ENCODE measurements around the gene MIPOL1.

MIPOL1 gene

DNA sequence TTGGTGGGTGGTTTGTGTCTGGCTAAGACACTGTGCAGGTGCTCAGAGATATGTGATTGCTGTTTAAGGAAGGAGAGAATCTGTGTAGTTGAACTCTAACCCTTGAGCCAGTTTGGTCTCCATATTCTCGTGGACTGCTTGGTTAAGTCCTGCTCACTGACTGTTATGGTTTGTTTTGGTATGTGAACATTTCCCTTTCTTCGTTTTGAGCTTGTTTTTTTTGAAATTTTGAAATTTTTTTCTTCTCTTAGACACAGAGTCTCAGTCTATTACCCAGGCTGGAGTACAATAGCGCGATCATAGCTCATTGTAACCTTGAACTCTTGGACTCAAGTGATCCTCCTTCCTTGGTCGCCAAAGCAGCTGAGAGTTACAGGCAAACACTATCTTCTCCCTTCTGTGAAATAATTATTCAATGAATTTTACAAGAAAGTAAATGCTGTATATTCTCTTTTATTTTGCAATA is 40.0 kb downstream of the MIPOL1 start:
- Mint-ChIP-seq H3K4me1 (no peaks in the 10 kb centered on the region), H3K36me3 (ENCODE audit: low read depth) (no peaks in the 10 kb centered on the region), H3K27me3 (ENCODE audit: low read depth) (no peaks in the 10 kb centered on the region), H3K9me3 (no peaks in the 10 kb centered on the region), H3K4me3 (no peak overlapping the region), H3K27ac (no peak overlapping the region)
- TF ChIP-seq, protein P1, sequence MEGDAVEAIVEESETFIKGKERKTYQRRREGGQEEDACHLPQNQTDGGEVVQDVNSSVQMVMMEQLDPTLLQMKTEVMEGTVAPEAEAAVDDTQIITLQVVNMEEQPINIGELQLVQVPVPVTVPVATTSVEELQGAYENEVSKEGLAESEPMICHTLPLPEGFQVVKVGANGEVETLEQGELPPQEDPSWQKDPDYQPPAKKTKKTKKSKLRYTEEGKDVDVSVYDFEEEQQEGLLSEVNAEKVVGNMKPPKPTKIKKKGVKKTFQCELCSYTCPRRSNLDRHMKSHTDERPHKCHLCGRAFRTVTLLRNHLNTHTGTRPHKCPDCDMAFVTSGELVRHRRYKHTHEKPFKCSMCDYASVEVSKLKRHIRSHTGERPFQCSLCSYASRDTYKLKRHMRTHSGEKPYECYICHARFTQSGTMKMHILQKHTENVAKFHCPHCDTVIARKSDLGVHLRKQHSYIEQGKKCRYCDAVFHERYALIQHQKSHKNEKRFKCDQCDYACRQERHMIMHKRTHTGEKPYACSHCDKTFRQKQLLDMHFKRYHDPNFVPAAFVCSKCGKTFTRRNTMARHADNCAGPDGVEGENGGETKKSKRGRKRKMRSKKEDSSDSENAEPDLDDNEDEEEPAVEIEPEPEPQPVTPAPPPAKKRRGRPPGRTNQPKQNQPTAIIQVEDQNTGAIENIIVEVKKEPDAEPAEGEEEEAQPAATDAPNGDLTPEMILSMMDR (IDR thresholded peaks at IDR 0.05; ENCODE audit: unreplicated experiment in 3 of 3): no peak

DNA sequence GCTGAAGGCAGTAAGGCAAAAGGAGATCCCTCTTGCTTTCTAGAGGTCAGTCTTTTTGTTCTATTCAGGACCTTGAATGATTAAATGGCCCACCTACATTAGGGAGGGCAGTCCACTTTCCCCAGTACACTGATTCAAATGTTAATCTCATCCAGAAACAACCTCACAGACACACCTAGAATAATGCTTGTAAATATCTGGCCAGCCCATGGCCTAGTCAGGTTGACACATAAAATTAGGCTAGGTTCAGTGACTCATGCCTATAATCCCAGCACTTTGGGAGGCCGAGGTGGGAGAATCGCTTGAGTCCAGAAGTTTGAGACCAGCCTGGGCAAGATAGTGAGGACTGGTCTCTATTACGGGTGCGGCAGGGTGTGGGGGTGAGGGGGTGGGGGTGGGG is 43.5 kb downstream of the MIPOL1 start:
- TF ChIP-seq, protein P1 (IDR thresholded peaks at IDR 0.05; ENCODE audit: unreplicated experiment in 3 of 3): no peak
- Mint-ChIP-seq H3K9me3 (no peaks in the 10 kb centered on the region), H3K27me3 (ENCODE audit: low read depth) (no peaks in the 10 kb centered on the region), H3K4me3 (no peak overlapping the region), H3K36me3 (ENCODE audit: low read depth) (no peaks in the 10 kb centered on the region), H3K27ac (no peak overlapping the region), H3K4me1 (no peaks in the 10 kb centered on the region)

DNA sequence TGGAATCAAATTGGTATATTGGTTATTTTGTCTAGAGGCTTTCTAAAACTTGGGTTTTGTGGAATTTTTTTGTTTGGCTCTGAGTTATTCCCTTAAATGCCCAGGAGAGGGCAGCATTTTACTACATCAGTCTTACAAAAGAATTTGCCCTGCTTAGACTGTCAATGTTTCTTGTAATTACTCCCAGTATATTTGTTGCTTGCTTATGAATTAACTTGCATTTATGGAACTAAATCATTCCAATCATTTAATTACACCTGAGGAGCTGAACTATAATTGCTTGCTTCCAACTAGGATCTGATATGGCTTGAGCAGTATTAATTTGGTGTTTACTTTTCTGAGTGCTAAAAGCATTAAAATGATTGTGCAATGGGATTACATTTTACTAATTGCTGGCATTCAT is 48.7 kb downstream of the MIPOL1 start:
- Mint-ChIP-seq H3K27ac (no peak overlapping the region), H3K4me3 (no peak overlapping the region), H3K27me3 (ENCODE audit: low read depth) (no peaks in the 10 kb centered on the region), H3K4me1 (no peaks in the 10 kb centered on the region), H3K36me3 (ENCODE audit: low read depth) (no peaks in the 10 kb centered on the region), H3K9me3 (no peaks in the 10 kb centered on the region)
- TF ChIP-seq, protein P1 (IDR thresholded peaks at IDR 0.05; ENCODE audit: unreplicated experiment in 3 of 3): peak; percentile 79 to 85 (median 82)

DNA sequence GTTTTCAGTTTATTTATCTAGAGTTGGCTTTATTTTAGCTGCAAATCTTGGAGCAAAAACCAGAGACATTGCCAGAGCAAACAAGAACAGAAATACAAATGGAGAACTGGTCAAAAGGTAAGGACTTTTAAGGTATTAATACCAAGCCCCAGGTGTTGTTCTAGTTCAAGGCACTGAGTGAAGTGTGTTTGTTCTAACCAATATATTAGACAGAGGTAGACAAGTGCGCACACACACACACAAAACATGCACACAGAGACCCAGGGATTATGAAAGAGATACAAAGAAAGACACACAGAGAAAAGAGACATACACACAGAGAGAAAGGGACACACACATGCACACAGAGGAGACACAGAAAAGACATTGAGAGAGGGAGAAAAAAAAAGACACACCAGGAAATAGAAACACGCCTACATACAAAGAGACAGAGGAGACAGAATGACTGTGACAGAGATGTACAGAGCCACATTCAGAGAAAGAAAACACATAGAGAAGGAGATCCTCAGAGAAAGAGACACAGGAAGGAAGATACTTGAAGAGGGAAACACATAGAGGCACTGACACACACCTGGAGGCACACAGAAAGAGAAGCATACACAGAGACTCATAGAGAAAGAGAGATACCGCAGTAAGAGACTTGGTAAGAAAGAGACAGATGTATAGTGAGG is 50.2 kb downstream of the MIPOL1 start:
- TF ChIP-seq, protein P1 (IDR thresholded peaks at IDR 0.05; ENCODE audit: unreplicated experiment in 3 of 3): no peak
- H3K4me3 Mint-ChIP-seq: no peak overlapping the region
- H3K36me3 Mint-ChIP-seq (ENCODE audit: low read depth): no peaks in the 10 kb centered on the region
- no peaks in the 10 kb centered on the region for H3K9me3 Mint-ChIP-seq
- no peaks in the 10 kb centered on the region for H3K27me3 Mint-ChIP-seq (ENCODE audit: low read depth)
- no peak overlapping the region for H3K27ac Mint-ChIP-seq
- no peaks in the 10 kb centered on the region for H3K4me1 Mint-ChIP-seq

DNA sequence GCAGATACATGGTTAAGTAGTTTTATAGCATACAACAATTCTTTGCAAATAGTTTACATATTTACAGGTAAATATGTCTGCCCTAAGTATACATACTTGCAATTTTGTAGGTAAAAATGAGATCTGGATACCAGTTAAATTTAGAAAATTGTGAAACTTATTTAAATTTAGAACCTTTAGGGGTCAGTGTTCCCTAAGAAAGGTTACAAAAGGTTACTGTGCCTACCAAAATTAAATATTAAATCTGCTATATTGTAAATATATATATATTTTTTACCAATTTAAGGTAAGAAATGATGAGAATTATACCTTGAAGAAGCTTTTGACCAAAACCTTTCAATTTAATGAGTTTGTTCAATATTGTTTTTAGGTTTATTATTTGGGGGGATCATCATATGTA is 54.0 kb downstream of the MIPOL1 start:
- H3K36me3 Mint-ChIP-seq (ENCODE audit: low read depth): no peaks in the 10 kb centered on the region
- no peaks in the 10 kb centered on the region for H3K27me3 Mint-ChIP-seq (ENCODE audit: low read depth)
- H3K4me1 Mint-ChIP-seq: no peaks in the 10 kb centered on the region
- no peak overlapping the region for H3K4me3 Mint-ChIP-seq
- TF ChIP-seq, protein P1 (IDR thresholded peaks at IDR 0.05; ENCODE audit: unreplicated experiment in 3 of 3): no peak
- H3K9me3 Mint-ChIP-seq: no peaks in the 10 kb centered on the region
- no peak overlapping the region for H3K27ac Mint-ChIP-seq

DNA sequence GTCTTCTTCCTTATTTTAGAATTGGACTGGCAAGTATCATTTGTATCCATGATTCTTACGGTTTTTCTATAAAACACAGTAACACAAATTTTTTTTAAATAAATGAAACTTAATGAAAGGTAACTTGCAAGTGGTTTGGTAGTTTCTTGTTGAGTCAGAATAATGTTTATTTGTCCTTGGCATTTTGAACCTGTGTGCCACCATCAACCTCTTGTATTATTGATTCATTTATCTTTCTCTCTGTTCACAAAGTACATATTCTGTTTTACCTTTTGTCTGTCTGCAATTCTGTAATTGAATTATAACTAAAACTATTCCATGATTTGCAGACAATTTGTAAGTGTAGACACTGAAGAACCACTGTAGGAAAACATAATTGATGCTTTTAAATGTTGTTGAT is 54.7 kb downstream of the MIPOL1 start:
- Mint-ChIP-seq H3K36me3 (ENCODE audit: low read depth) (no peaks in the 10 kb centered on the region), H3K9me3 (no peaks in the 10 kb centered on the region), H3K27ac (no peak overlapping the region), H3K4me1 (no peaks in the 10 kb centered on the region), H3K27me3 (ENCODE audit: low read depth) (no peaks in the 10 kb centered on the region), H3K4me3 (no peak overlapping the region)
- TF ChIP-seq, protein P1 (IDR thresholded peaks at IDR 0.05; ENCODE audit: unreplicated experiment in 3 of 3): no peak

All from nephron (organoid).